ES-I3 (cell line): ENCODE measurements around the gene ACAN.
A peak's percentile ranks its signal among the peaks of the same experiment; 100 is the strongest.

Source experiments
- H3K36me3 ChIP-seq: 2 replicates; pipeline ENCODE4 v1.6.1; 2013; ENCODE audit warnings: mild to moderate bottlenecking, low read length, control low read depth, moderate library complexity; ENCODE audit not compliant: insufficient read depth
- H3K4me1 ChIP-seq: 2 replicates; pipeline ENCODE4 v1.6.1; 2013; ENCODE audit warnings: mild to moderate bottlenecking, control low read depth, low read length; ENCODE audit not compliant: insufficient read depth
- H3K9ac ChIP-seq: 2 replicates; pipeline ENCODE4 v1.6.1; 2013; ENCODE audit warnings: low read depth, mild to moderate bottlenecking, low read length, moderate library complexity
- H3K9me3 ChIP-seq: 2 replicates; pipeline ENCODE4 v1.6.1; 2013; ENCODE audit warnings: mild to moderate bottlenecking, low read length, moderate library complexity; ENCODE audit not compliant: control insufficient read depth, insufficient read depth

The ACAN gene

DNA sequence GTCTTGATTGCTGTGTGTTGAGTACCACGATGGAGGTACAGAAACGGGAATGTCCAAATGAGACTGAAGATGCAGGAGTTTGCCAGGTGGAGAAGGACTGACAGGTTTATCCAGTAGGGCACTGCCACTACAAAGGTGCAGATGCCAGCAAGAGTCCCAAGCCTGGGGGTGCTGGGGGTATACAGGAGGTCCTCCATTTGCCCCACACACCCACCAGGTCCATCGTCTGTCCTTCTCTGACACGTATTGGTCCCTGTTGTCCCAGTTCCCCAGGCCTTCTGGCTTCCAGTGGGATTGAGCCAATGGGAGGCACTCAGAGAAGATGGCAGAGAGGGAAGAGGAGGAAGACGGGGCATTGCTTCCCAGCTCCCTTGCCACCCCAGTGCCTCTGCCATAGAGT is 85.5 kb downstream of the ACAN start:
- Histone ChIP-seq H3K9ac (no peak overlapping the region), H3K9me3 (no peaks in the 10 kb centered on the region), H3K4me1 (0 out of 2 replicates have a peak, but pooled peaks cover 4% of the 10 kb centered on the region), H3K36me3 (no peaks in the 10 kb centered on the region)

DNA sequence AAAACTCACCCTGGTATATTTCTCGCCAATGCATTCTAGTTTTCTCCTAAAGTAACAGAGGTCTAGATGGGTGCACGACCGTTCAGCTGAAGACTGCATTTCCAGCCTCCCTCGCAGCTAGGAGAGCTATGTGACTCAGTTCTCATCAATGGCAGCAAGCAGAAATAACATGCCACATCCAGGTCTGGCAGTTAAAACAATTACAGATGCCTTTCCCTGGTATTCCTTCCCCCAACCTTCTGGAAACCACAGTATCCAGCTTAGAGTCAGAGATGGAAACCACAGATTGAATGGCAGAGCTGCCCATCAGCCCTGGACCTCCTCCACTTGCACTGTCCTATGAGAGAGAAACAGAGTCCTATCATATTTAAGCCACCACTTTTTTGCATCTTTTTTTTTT is 87.3 kb downstream of the ACAN start:
- Histone ChIP-seq H3K9ac (no peak overlapping the region), H3K4me1 (no peaks in the 10 kb centered on the region), H3K9me3 (no peaks in the 10 kb centered on the region; the same call in 1 of the 2 replicates), H3K36me3 (no peaks in the 10 kb centered on the region)

DNA sequence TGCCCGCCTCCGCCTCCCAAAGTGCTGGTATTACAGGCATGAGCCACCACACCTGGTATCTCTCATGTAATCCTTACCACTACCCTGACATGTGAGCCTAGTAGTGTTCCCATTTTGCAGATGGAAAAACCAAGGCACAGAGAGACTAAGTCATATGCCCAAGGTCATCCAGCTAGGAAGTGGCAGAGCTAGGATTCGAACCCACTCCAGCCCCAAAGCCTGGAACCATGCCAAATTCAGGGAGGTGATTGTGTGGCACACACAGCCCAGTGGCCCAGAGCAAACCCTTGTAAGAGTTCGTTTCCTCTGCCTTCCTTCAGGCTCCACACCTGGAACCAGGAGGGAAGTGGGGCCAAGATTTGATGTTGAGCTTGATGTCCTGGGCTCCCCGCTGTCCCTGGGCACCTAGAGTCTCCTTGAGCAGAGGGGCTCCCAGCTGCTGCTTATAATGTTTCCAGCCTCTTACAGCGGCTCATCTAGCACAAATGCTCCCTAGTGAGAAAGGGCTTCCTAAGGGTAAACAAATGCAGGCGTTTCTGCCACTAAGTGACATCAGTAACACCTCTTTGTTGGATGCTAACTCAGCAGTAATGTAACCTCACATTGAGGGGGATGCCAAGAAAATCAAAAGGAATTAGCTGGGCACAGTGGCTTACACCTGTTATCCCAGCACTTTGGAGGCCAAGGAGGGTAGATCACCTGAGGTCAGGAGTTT is 88.5 kb downstream of the ACAN start:
- Histone ChIP-seq H3K9ac (no peak overlapping the region), H3K4me1 (peaks cover 6% of the 10 kb centered on the region; the same call in 1 of the 2 replicates), H3K36me3 (no peaks in the 10 kb centered on the region), H3K9me3 (no peaks in the 10 kb centered on the region; the same call in 1 of the 2 replicates)

DNA sequence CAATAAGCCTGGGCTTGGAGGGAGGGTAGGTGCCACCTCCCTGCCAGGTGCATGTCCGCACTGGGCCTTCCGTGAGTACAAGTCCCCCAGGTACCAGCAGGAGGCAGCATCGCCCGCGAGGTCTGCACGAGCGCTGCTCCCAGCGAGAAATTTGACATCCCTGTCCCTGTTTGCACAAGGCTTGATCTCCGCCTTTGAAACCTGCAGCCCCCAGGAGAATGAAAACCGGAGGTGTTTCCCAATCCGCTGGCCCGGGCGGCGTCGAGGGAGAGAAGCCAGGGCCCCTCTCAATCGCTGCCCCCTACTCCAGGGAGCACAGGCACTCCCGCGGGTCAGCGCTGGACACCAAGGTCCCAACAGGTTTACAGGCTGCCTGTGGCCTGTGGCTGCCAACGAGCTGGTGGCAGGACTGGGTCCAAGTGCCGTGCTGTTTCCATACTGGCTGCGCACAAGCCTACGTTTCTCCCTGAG is 91.1 kb downstream of the ACAN start:
- H3K4me1 ChIP-seq, result peaks cover 12% of the 10 kb centered on the region
- peak overlapping the region; percentile 64; the same call in 1 of the 2 replicates for H3K9ac ChIP-seq
- H3K36me3 ChIP-seq, result no peaks in the 10 kb centered on the region
- no peaks in the 10 kb centered on the region; the same call in 1 of the 2 replicates for H3K9me3 ChIP-seq

DNA sequence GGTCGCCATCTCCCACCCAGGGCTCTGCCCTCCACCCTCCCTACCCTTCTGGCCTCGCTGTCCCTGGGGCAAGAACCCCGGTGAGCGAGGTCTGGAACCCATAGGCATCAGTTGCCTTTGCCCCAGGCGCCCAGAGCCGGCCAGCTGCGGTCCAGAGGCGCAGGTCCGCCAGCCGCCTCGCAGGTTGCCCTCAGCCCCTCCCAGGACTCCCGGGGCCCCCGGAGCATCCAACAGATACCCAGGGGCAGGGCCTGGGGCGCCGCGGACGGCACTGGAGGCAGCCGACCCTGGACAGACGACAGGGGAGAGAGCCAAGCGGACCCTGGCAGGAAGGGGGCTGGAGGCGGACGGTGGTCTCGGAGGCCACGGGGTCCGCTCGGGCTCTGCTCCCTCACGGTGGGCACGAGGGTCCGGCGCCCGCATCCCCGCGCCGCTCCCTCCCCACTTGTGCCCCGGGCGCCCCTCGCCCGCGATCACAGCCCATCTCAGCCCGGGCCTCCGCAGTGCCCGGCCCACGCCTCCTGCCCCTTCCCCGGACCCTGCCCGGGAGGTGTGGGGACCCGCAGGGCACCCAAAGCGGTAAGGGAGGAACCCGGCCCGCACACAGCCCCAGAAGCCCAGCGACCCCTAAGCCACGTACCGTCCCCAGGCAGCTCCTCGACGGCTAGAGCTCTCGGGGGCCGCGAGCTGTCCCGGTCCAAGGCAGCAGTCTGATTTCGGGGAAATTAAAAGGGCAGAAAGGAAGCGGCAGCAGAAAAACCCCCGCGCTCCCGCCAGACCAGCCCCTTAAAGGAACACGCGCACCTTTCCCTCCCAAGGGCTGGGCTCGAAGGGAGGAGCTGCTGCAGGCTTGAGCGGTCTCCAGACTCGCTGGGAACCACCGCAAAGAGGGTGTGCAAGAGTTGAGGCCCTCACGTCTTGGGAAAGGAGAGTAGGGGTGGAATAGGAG is 91.9 kb downstream of the ACAN start, which contains the start of gene HAPLN3:
TSS of gene HAPLN3 (minus strand) at position 726 of the 949 bp plus-strand sequence. CDS start 8,246 bp downstream, outside the sequence.
- Histone ChIP-seq H3K4me1 (peaks cover 12% of the 10 kb centered on the region), H3K9ac (peak within 1 kb of the TSS; percentile 64; the same call in 1 of the 2 replicates), H3K36me3 (no peaks in the 10 kb centered on the region), H3K9me3 (no peaks in the 10 kb centered on the region; the same call in 1 of the 2 replicates)

DNA sequence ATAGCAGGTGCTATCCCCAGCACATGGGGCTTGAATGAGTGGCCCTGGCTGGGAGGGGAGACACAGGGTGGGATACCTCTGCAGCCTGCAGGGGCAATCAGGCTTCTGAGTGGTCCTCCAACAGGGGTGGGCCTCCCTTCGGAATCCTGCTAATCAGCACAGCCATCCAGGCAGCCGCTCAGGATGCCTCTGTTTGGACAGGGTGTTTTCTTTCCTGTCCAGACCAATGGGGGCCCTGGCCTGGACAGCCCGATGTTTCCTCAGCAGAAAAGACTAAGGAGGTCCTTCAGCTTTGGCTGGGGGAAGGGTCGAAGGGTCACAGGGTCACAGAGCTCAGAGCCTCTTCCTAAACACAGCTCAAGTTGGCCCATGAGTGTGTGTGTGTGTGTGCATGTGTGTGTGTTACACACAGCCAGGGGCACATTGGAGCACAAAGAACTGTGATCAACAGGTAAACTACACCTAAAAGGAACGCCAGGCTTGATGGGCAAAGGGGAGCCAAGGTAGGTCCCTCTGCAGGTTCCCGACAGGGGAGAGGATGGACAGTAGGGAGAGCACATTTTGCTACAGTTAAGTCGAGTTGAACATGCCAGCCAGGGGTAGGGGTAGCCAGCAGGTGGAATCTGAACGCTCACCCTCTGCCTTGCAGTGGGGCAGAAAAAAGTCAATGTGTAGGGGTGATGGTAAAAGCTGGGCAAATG is 93.2 kb downstream of the ACAN start:
- no peak overlapping the region for H3K9ac ChIP-seq

DNA sequence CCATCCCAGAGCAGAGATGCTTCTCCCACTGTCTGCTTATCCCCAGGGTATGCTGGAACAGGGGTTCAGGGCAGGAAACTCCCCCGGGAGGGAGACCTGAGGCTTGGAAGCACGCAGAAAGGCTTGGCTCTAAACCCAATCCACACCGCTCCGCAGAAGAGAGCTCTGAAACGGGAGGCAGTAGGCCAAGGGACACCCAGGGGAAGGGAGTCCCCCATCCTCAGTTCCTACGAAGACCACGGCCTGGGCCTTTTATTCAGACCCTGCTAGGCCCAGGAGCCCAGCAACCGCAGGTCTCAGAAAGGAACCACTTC is 93.9 kb downstream of the ACAN start:
- H3K36me3 ChIP-seq, result no peaks in the 10 kb centered on the region
- H3K9ac ChIP-seq, result no peak overlapping the region
- H3K4me1 ChIP-seq, result peaks cover 12% of the 10 kb centered on the region
- H3K9me3 ChIP-seq, result no peaks in the 10 kb centered on the region; the same call in 1 of the 2 replicates

More for the DNA sequence above, 93.2 kb downstream of the ACAN start:
- H3K4me1 ChIP-seq, result peaks cover 12% of the 10 kb centered on the region
- H3K36me3 ChIP-seq, result no peaks in the 10 kb centered on the region
- H3K9me3 ChIP-seq, result no peaks in the 10 kb centered on the region; the same call in 1 of the 2 replicates

DNA sequence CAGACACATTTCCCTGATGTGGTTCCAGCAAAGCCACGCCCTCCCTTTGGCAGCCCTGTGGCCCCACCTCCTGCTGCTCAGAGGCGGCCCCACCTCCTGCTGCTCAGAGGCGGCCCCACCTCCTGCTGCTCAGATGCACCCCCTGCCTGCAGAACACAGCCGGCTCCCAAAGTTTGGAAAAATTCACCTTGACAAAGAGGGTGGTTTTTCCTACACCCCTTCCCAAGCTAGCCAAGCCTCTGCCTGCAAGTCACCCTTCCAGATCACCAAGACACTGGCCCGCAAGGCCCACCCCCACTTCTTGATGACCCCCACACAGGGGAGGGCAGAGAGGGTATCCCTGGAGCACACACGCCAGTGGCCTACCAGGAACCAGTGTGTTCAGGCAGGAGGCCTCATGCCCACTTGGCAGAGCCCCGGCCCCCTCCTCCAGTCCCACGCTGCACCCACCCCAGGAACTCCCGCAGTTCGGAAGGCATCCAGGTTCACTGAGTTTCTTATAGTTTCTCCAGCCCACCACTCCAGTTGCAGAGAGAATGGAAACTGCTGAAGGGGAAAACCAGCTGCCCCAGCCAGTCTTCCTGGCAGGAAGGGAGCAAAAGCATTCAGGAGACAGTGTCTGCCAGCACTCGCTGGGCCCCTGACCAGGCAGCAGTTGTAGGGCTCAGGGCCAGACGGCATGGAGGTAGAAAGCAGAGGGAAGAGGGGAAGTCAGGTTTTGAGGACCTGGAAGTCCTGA is 94.4 kb downstream of the ACAN start:
- Histone ChIP-seq H3K9ac (no peak overlapping the region), H3K4me1 (peaks cover 12% of the 10 kb centered on the region), H3K36me3 (no peaks in the 10 kb centered on the region), H3K9me3 (no peaks in the 10 kb centered on the region; the same call in 1 of the 2 replicates)

DNA sequence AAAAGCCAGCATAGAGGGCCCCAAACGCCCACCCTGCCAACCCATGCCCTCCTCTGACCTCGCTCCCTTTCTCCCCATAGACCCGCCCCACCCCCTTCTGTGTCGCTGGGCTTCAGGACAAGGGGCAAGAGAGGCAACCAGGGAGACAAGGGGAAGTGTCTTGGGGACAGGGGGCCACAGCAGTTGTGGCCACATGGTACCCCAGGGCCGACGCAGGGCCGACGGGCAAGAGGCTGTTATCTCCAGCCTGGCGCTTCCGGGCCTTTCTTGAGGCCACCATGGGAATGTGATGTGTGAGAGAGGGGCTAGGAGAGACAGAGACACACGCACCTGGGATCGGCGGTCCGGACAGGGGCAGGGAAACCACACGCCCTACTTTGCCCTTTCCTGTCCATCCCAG is 95.5 kb downstream of the ACAN start:
- Histone ChIP-seq H3K9me3 (no peaks in the 10 kb centered on the region; the same call in 1 of the 2 replicates), H3K9ac (no peak overlapping the region), H3K36me3 (no peaks in the 10 kb centered on the region), H3K4me1 (peaks cover 12% of the 10 kb centered on the region)

DNA sequence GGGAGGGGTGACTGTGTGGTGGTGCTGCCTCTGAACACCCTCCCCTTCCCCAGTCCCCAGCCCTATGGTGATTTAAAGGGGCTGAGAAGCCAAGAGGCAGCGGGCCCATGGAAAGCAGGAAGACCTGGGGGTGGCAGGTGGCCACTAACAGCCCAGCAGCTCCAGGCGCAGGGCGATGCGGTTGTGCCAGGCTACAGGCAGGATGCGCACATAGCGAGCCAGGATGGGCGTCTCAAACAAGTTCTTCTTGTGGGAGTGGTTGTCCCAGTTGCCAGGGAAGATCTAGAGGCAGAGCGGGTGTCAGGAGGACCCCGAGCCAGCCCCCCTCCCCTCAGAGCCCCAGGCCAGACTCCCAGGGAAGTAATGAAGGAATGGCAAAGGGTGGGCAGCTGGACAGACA is 96.0 kb downstream of the ACAN start:
- H3K36me3 ChIP-seq, result 0 out of 2 replicates have a peak, but pooled peaks cover 4% of the 10 kb centered on the region
- no peak overlapping the region for H3K9ac ChIP-seq
- no peaks in the 10 kb centered on the region; the same call in 1 of the 2 replicates for H3K9me3 ChIP-seq
- H3K4me1 ChIP-seq, result peaks cover 12% of the 10 kb centered on the region

DNA sequence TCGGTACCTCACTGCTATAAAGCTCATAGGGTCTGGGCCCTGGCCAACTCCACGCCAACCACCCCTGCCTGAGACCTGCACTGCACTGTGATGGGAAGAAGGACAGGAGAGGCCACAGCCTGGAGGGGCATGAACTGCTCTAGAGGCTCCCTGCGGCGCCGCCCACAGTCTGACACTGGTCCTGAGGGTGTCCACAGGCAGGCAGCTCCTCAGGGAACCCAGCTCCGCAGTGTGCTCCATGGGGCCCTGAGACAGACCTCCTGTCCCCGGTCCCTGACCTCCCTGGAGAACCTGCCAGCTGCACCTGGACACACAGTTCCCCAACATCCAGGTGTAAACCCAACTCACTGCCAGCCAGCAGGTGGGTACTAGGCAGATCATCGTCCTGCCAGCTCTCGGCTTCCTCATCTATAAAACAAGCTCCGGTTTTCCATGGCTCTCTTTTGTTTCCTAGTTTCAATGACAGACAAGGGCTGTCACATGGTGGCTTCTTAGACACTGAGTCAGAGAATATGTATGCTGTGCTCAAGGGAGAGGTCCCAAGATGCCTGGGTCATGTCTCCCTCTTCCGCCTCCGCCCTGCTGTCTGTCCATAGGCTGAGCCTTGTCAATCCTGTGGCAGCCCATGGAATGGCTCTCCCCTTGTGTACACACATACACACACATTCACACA is 97.2 kb downstream of the ACAN start:
- H3K36me3 ChIP-seq, result 0 out of 2 replicates have a peak, but pooled peaks cover 4% of the 10 kb centered on the region

DNA sequence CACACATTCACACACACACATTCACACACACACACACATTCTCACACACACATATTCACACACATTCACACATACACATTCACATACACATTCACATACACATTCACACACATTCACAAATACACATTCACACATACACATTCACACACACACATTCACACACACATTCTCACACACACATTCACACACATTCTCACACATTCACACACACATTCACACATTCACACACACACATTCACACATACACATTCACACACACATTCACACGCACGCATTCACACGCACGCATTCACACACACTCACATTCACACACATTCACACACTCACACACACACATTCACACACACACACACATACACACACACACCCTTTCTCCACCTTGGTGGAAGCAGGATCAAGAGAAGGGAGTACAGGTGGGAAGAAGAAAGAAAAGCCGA is 97.8 kb downstream of the ACAN start:
- Histone ChIP-seq H3K36me3 (peaks cover 4% of the 10 kb centered on the region; the same call in 1 of the 2 replicates), H3K4me1 (peaks cover 15% of the 10 kb centered on the region), H3K9ac (no peak overlapping the region), H3K9me3 (no peaks in the 10 kb centered on the region)

More for the DNA sequence above, 97.2 kb downstream of the ACAN start:
- no peaks in the 10 kb centered on the region for H3K9me3 ChIP-seq
- H3K4me1 ChIP-seq, result peaks cover 15% of the 10 kb centered on the region
- H3K9ac ChIP-seq, result no peak overlapping the region
